Measurements from ENCODE around the gene XPR1.

The XPR1 gene

DNA sequence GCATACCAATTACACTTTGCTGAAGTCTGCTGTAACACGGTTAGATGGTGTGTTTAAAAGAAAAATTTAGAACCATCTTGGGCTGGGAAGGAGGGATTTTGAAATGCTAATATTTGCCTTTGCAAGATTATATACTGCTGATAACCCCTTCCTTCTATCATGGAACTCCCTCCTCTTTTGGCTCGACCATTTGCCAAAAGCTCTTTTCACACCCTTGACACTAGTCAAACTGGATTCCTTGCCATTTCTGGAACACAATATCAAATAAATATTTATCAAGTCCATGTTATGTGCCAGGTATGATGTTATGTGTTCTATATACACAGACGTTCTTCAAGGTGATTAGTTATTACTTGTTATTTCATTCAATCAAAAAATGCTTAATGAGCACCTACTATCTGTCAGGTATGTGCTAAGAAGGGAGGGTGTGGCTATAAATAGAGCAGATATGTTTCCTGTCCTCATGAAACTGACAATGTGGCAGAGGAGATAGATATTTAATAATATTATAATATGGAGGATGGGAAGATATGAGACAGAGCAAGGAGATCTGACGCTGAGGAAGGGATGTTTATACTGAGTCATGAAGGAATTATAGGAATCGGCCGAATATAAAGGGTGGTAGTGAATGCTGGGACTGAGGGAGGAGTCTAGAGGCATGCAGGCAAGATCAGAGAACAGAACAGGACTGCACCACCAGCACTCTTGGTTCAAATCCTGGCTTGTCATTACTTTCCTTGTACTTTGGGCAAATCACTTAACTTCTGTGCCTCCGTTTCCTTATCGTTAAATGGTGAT lies 16.1 kb upstream of the XPR1 start:
- no peak for DNase-seq (ENCODE audit: low spot score)

DNA sequence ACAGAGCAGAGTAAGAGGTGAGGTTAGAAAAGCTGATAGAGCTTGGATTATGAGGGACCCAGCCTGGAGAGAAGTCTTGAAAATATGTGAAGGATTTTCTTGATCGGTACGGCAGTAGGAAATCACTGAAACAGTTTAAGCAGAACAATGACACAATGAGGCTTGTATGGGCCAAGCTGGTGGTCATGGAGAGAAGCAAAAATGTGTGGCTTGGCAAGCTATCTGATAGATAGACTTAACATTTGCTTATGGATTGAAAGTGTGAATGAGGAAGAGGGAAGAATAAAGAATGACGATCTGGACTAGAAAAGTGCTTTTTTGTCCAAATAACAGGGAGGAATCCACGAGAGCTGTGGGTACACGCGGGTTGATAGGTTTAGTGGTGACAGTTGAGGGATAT lies 15.4 kb upstream of the XPR1 start:
- DNase-seq (ENCODE audit: low spot score) = no peak

DNA sequence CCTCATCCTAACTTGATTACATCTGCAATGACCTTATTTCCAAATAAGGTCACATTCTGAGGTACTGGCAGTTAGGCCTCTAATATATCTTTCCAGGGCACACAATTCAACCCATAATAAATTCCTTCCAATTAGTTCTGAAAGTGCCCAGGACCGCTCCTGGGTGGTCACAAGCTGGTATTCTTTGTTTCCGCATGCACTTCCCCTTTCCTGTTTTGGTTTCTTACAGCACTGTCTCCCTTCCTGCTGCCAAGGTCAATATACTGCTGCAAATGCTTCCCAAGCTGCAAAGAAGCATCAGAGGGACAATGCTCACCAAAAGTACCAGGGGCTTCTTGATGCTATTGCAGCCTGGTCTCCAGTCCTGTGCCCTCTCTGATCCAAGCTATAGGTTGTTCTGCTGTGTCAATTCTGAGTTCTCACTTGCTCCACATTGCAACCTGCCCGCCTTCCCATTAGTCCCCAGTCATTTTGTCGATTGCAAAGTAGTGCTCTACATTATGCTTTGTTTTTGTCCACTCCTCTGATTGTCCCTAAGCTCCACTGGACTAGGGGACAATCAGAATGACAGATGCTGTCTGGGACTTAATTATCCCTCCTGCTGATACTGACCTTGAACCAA lies 13.9 kb upstream of the XPR1 start:
- no peak for DNase-seq (ENCODE audit: low spot score)

DNA sequence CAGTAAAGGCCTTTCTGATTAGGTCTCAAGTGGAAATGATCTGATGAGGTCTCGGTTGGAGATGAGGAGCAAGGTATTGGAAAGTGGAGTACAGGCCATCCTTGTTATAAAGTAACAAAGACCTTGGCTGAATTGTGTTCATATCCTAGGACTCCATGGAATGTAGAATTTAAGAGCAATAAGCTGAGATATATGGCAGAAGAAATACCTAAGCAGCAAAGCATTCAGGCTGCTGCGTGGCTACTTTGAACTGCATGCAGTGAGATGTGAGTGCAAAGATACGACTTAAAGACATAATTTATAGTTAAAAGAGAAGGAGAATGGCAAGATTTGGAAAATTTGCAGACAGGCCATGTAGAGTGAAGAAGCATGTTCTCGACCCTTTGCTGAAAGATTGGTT lies 11.2 kb upstream of the XPR1 start:
- no peak for DNase-seq (ENCODE audit: low spot score)

DNA sequence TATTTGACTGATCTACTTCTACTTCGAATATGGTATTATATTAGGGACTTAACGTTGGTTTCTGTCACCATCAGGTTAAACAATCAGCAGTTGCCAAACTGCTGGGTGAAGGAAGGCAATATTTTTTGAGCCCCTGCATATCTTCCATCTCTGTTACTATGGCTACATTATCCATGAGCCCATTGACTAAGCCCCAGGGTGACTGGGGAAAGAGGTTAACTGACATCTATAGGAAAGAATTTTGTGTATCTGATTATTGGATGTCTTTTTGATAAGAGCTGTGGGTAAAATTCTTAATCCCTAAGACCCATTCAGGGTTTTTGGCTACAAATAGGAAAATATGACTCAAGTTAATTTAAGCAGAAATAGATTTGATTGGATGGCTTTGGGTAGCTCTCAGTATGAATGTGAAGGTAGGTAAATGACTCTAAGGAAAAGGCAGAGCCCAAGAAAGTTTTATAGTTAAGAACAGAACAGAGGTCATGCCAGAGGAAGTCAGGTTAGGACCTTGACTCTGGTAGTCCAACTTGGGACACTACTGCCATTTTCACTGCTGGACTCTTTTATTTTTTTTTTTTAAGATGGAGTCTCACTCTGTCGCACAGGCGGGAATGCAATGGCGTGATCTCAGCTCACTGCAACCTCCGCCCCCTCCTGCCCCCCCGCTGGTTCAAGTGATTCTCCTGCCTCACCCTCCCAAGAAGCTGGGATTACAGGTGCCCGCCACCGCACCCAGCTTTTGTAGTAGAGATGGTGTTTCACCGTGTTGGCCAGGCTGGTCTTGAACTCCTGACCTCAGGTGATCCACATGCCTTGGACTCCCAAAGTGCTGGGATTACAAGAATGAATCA lies 8.9 kb upstream of the XPR1 start:
- DNase-seq (ENCODE audit: low spot score) = no peak

DNA sequence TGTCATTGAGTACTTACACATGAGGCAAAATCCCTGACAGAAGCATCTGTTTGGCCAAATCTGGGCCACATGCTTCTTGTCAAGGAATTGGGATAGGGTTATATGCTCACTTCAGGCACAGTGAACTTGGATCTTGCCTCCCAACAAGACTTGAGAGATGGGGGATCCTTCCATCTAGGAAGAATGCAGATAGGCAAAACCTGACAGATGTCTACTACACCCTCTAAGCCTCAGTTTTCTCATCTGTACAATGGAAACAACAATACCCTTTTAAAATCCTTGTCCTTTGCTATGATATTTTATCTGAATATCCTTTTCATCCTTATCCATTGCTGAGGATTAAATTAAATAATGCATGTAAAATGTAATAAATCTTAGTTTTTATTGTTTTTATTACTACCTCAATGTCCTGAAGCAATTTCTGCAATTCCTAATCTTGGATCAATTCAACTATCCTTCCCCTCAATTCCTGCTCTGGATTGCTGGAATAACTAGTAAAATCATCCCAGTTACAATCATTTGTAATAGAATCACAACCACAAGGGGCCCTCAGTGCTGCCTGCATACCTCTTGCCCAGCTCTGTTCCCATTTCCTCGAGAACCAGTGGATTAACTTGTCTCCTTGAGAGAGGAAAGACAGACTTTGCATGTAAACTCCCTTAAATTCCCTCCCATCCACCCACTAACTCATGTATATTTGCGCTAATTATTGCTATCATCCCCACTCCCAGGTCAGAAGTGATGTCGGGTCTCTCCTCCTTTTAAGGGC lies 8.1 kb upstream of the XPR1 start:
- no peak for DNase-seq (ENCODE audit: low spot score)

DNA sequence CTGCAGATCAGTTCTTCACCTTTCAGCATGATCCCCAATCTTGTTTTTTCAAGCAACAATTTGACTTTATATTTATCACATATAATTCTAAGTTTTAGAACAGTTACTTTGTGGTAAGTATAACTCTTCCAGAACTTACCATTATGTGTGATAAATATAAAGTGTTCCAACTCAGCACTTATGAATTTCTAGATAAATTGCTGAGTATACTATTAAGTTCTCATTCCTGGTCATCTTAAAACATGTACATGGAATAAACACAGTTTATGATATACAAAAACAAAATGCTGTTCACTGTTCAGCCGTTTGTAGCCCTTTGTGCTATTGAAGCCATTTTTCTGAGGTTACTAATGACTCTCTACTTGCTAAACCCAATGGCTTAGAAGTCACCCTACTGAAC lies 5.1 kb upstream of the XPR1 start:
- no peak for DNase-seq (ENCODE audit: low spot score)

DNA sequence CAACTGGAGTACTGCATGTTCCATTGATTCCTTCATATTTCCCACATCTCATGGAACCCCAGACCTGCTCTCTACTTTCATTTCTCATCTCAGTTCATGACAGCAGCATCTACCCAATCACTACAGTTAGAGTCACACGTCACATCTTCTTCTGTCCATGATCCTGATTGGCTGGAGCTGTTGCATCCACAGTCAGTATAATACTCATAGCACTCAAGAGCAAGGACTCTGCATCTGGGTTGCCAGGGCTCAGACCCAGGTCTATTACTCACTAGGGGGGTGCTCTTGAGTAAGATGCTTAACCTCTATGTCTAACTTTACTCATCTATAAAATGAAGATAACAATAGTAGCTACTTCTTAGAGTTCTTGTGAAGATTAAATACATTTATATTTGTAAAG lies 4.4 kb upstream of the XPR1 start:
- DNase-seq (ENCODE audit: low spot score) = no peak

DNA sequence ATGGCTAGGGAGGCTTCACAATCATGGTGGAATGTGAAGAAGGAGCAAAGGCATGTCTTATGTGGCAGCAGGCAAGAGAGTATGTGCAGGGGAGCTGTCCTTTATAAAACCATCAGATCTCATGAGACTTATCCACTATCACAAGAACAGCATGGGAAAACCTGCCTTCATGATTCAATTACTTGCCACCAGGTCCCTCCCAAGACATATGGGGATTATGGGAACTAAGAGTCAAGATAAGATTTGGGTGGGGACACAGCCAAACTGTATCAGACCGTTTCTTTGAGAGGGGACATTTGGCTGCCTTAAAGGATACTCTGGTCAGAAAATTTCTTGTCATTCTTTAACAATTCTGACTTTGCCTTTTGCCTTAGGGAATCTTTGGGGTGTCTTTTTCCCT lies 3.2 kb upstream of the XPR1 start:
- DNase-seq (ENCODE audit: low spot score) = no peak

DNA sequence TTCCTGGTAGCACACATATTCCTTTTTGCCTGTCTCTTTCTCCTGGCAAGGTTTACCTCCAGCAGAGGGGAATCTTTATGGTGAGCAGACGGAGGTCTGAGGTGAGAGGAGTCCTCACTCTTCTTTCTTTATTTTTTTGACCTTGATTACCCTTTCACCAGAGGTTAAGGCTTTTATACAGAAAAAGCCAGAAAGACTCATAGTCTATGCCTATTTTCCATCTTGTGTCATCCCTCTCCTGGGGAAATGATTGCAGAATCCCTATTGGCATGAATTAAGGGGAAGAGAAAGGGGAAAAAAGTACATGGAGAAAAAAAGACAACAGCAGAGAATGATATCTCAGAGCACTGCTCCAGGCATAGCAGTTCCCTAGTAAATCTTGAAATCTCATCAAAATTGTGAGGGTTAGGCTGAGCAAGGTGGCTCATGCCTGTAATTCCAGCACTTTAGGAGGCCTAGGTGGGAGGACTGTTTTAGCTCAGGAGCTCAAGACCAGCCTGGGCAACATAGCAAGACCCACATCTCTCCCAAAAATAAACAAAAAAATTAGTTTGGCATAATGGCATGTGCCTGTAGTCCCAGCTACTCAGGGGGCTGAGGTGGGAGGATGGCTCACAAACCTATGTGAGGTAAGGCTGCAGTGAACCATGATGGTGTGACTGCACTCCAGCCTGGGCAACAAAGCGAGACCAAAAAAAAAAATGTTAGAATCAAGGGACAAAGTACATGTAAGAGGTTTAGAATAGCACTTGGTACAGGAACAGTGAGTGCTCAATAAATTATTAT lies 1.2 kb upstream of the XPR1 start:
- DNase-seq (ENCODE audit: low spot score) = no peak

DNA sequence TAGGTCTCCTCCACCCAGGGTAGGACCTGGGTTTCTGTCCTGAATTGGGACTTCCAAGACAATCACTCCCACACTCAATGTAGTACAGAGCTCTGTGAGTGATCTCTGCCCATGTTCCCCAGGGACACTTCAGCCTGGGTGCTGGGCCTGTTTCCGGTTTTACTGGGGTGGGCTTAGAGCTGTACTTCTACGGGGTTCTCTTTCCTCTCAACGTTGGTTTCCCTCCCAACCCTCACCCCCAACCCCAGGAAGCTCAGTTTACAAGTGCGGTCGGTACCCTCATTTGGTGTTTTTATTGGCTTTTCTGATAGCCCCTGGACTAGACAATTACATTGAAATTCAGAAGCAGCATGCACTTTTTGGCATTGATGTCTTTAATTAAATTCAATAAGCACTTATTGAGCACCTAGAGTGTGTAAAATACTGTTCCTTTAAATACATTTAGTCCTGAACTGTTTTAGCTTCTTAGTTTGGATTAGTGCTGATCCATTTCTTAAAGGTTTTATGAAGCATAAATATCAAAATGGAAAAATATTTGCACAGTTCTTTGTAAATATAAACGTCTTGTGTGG lies 542 bp upstream of the XPR1 start:
- DNase-seq (ENCODE audit: low spot score) = no peak

DNA sequence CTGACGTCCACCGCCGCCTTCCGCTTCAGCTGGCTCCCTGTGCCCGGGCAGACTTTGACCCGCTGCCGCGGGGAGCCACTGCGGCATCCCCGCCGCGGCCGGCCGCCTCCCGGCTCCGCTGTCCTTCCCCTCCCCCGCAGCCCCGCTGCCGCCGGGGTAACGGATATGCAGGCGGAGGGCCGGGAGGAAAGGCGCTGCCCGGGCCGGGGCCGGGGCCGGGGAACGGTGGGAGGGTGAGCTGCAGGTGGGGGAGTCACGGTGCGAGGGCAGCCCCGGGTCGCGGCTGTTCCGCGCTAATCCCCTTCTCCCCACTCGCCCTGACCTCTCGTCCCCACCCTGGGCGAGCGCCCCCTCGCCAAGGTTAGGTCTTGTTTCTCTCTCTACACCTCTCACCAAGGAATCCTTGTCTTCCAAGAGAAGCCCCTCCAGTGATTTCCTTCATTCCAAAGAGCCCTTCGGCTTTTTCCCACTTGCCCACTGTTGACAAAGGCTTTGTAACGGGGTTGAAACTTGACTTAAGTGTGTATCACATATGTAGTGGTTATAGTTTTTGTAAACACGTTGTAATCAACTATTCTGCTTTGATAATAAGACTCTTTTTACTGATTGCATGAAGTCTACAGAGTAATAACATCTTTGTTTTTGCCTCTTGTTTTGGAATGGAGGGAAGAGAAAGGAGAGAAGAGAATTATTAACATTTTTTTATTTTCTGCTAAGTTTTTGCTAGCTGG lies 669 bp downstream of the XPR1 start:
- DNase-seq (ENCODE audit: low spot score) = peak; percentile 53

DNA sequence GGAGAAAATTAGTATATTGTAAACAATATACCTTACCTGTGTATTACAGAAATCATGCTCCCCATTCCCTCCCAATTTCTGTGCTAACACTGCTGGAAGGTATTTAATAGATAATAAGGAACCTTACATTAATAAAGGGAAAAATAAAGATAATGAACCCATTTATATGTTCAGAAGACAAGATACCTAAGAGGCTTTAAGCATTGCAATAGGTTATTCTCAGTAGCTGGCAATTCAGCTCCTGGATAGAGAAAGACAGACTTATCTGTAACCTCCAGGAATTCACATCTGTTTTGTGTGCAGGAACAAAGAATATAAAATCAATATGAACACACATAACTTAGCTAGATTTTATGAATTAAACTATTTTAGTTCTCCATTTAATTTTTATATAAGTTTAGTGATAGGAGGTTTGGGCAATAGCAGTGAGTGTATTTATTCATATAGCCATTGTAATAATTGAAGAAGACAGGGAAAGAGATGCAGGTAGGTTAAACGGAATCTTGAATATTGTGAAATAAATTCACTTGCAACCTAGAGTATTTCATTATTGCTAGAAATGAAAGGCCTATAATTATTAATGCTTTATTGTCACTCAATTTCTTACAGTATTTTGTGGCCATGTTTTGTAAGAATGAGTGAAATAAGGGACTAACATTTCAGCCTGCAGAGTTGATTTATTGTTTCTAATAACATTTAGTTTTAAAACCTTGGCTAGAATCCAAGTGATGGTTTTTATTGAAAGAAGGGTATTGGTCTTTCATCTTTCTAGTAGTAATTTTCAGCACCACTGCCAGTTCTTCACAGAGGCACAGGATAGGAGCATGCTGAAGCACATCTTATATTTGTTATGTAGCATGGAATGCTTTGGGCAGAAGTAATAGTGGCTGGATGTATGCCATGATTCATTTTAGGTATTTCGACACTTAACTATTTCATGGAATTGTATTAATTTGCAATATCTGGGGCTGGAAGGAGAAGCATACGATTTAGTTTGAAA lies 1.5 kb downstream of the XPR1 start:
- no peak for DNase-seq (ENCODE audit: low spot score)

DNA sequence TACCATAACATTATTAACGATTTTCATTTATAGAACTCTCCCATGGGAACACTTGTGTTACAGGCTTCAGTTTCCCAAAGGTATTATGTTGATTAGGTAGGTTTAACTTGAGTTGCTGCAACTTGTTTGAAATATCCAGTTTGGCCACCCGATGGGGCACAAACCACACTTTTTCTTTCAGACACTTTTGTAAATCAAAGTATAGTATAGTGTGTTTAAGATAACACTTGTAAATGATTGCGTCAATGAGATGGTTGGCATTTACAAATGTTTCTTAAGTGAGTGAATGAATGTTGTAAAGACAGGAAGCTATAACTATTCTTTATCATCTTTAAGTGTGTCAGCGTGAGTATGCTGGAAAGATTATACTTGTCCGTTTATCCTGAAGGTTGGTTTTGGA lies 4.3 kb downstream of the XPR1 start:
- no peak for DNase-seq (ENCODE audit: low spot score)

DNA sequence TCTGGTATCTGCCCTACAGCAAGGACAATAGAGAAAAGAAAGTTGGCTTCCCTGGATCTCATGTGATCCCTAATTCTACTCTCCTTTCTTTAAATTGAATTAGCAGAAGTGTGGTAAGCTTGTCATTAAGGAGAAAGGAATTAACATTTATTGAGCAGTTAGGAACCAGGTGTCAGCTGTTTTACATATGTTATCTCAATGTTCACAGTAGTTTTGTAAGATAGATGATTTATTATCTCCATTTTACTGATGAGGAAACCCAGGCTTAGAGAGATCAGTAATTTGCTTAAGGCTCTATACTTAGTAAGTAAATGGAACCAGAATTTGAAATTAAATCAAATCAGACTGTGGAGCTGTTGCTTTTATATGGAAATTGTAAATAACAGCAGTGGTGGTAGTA lies 8.0 kb downstream of the XPR1 start:
- DNase-seq (ENCODE audit: low spot score) = no peak

DNA sequence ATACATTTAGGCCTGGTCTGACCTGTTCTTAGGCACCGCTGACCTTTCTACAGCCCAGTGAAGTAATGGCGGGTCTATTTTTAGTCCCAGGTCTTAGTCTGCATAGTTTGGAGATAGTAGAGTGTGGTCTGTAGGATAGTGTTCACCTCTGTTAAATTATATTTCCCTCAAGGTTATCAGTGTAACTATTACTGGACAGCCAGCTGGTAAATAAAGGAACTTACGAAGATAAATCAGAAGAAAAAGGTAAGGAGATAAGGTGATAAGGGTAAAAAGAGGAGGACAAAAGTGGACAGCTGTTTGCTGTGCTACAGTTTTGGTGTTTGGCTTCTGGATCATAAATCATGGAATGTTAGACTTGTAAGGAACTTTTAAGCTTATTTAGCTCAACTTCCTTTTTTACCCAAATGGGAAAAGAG lies 8.7 kb downstream of the XPR1 start:
- no peak for DNase-seq (ENCODE audit: low spot score)

DNA sequence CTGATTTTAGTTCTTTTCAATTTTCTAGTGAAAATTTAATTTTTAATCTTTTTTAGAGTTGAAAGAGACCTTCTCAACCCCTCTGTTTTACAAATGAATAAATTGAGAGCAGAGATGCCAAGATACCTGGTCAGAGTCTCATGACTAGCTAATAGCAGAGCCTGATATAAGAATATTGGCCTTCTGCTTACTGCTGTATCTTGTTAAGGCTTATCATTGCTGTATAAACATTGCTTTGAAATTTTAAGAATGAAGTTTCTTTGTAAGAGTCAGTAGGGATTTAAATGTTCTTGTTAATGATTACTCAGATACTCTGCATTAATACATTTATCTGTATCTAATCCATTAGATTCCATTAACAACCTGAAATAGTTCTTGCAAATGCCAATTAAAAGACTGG lies 9.8 kb downstream of the XPR1 start:
- DNase-seq (ENCODE audit: low spot score) = no peak

DNA sequence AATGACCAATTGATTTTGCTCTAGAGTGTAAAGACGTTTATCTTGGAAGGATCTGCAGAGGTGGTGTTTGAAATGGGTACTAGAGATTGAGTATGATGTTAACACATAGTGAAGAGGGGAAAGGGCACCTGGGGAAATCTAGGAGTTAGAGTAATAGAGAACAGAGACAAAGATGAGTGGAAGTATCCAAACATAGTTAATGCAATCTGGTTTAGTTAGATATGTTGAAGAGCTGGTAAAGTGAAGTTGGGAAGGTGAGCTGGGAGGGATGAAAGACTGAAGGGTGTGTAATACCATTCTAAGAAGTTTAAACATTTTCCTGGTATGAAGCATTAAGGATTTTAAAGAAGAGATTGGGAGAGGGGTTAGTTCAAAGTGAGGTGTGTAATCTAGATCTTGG lies 11.0 kb downstream of the XPR1 start:
- DNase-seq (ENCODE audit: low spot score) = no peak

DNA sequence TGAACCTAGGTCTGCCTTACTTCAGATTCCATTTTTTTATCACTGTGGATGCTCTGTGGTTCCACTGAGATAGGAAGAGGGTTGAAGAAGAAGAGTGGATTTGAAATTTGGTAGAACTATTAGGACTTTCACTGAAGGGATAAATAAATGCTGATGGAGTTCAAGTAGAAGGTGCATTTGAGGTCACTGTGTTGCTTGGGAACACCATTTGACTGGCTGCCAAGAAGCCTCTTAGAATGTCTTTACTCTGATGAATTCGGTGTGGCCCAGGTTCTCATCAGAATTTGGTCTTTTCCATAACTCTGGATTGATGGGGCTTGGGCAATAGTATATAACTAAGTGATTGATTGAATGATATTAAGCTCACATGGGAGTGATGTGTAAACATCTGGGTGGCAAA lies 11.9 kb downstream of the XPR1 start:
- DNase-seq (ENCODE audit: low spot score) = peak; percentile 16

Data from putamen (tissue), 1 donor.